Measurements from ENCODE around the gene RRP1B. TPM values are rescaled to one million over a fixed set of nuclear protein-coding genes. Genes with fewer than 3 reads are reported as not detected.
"Not testable (repeated sequence)": the region's sequence is repeated elsewhere in the genome, so short reads cannot be mapped to it uniquely, and the experiment has no call there.

The RRP1B gene
- total RNA-seq, 2 donors from 2014 or later: 11.0 to 22.1 TPM

- peak; percentile 68 for DNase-seq
- Histone ChIP-seq H3K4me1 (no peaks in the 10 kb centered on the region), H3K27ac (no peak overlapping the region), H3K4me3 (no peak overlapping the region), H3K9ac (ENCODE audit: low read depth in 2 of 2, low read length in 2 of 2) (peak overlapping the region in 1 of 2 donors; percentile 55), H3K27me3 (no peaks in the 10 kb centered on the region), H3K36me3 (no peaks in the 10 kb centered on the region), H3K9me3 (no peaks in the 10 kb centered on the region)
- TF ChIP-seq, protein P1, sequence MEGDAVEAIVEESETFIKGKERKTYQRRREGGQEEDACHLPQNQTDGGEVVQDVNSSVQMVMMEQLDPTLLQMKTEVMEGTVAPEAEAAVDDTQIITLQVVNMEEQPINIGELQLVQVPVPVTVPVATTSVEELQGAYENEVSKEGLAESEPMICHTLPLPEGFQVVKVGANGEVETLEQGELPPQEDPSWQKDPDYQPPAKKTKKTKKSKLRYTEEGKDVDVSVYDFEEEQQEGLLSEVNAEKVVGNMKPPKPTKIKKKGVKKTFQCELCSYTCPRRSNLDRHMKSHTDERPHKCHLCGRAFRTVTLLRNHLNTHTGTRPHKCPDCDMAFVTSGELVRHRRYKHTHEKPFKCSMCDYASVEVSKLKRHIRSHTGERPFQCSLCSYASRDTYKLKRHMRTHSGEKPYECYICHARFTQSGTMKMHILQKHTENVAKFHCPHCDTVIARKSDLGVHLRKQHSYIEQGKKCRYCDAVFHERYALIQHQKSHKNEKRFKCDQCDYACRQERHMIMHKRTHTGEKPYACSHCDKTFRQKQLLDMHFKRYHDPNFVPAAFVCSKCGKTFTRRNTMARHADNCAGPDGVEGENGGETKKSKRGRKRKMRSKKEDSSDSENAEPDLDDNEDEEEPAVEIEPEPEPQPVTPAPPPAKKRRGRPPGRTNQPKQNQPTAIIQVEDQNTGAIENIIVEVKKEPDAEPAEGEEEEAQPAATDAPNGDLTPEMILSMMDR (IDR thresholded peaks at IDR 0.05): no peak
- intact Hi-C loops (cut with DNase I): no loop called here
Observed at GRCh38 chr21:43703035-43703880, 43.9 kb downstream of the RRP1B start.

- intact Hi-C loops (cut with DNase I): no loop called here
- no peaks in the 10 kb centered on the region for H3K9me3 ChIP-seq
- TF ChIP-seq, protein P1 (IDR thresholded peaks at IDR 0.05): no peak
- no peak overlapping the region for H3K9ac ChIP-seq (ENCODE audit: low read depth in 2 of 2, low read length in 2 of 2)
- no peak overlapping the region for H3K4me3 ChIP-seq
- H3K4me1 ChIP-seq: no peaks in the 10 kb centered on the region
- H3K27me3 ChIP-seq: no peaks in the 10 kb centered on the region
- no peak for DNase-seq
- no peaks in the 10 kb centered on the region for H3K36me3 ChIP-seq
- H3K27ac ChIP-seq: no peak overlapping the region
Observed at GRCh38 chr21:43707462-43707861, 48.1 kb downstream of the RRP1B start.

DNA sequence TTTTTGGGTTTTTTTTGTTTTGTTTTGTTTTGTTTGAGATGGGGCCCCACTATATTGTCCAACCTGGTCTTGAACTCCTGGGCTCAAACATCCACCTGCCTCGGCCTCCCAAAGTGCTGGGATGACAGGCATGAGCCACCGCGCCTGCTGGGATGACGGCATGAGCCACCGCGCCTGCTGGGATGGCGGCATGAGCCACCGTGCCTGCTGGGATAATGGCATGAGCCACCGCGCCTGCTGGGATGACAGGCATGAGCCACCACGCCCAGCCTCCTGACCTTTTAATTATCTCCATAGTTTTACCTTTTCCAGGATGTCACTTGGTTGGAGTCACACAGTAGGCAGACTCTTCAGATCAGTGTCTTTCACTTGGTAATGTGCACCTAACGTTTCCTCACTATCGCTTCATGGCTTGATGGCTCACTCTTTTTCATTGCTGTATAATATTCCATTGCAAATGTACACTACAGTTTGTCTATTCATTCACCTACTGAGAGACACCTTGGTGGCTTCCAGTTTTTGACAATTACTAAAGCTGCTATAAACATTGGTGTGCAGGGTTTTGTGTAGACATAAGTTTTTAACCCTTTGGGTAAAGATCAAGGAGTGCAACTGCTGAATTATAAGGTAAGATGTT lies 49.5 kb downstream of the RRP1B start:
- DNase-seq: no peak

GRCh38 chr21:43712268-43712942 lies 53.0 kb downstream of the RRP1B start:
- Histone ChIP-seq H3K9me3 (no peaks in the 10 kb centered on the region), H3K9ac (ENCODE audit: low read depth in 2 of 2, low read length in 2 of 2) (peak overlapping the region in 1 of 2 donors; percentile 74), H3K27ac (peak overlapping the region; percentile 84), H3K4me1 (no peaks in the 10 kb centered on the region), H3K4me3 (no peak overlapping the region), H3K27me3 (no peaks in the 10 kb centered on the region), H3K36me3 (no peaks in the 10 kb centered on the region)
- intact Hi-C loops (cut with DNase I): no loop called here
- TF ChIP-seq, protein P1 (IDR thresholded peaks at IDR 0.05): no peak
- DNase-seq: peak; percentile 90

More for the DNA sequence above, 49.5 kb downstream of the RRP1B start:
- Histone ChIP-seq H3K9ac (ENCODE audit: low read depth in 2 of 2, low read length in 2 of 2) (no peak overlapping the region), H3K36me3 (no peaks in the 10 kb centered on the region), H3K4me3 (no peak overlapping the region), H3K4me1 (no peaks in the 10 kb centered on the region), H3K27me3 (no peaks in the 10 kb centered on the region), H3K27ac (no peak overlapping the region), H3K9me3 (no peaks in the 10 kb centered on the region)
- TF ChIP-seq, protein P1 (IDR thresholded peaks at IDR 0.05): no peak
- intact Hi-C loops (cut with DNase I): no loop called here

DNA sequence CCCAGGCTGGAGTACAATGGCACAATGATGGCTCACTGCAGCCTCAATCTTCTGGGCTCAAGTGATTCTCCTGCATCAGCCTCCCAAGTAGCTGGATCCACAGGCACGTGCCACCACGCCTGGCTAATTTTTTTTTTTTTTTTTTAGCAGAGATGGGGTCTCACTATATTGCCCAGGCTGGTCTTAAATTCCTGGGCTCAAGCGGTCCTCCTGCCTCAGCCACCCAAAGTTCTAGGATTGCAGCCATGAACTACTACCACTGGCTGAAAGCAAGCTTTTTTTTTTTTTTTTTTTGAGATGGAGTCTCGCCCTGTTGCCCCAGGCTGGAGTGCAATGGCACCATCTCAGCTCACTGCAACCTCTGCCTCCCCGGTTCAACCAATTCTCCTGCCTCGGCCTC lies 53.8 kb downstream of the RRP1B start:
- H3K4me1 ChIP-seq; DNase-seq; intact Hi-C loops (cut with DNase I); H3K36me3 ChIP-seq; H3K27me3 ChIP-seq; H3K4me3 ChIP-seq; H3K9me3 ChIP-seq: not testable (repeated sequence)
- Histone ChIP-seq H3K9ac (ENCODE audit: low read depth in 2 of 2, low read length in 2 of 2) (peak overlapping the region in 1 of 2 donors; percentile 74), H3K27ac (peak overlapping the region; percentile 84)
